DND-41 (cell line): ENCODE results near the gene CAPN2.

Experiments
- CTCF ChIP-seq: IDR thresholded peaks from 2 replicates; pipeline ENCODE4 v1.5.1; 2012; ENCODE audit warnings: borderline replicate concordance, low read length, moderate library complexity, mild to moderate bottlenecking; ENCODE audit not compliant: poor library complexity, severe bottlenecking; ENCODE audit errors: extremely low read depth
- EZH2 ChIP-seq: IDR thresholded peaks from 3 replicates; pipeline ENCODE4 v1.6.1; 2012; ENCODE audit warnings: borderline replicate concordance, low read depth, mild to moderate bottlenecking, moderate library complexity, low read length, inconsistent platforms; ENCODE audit not compliant: severe bottlenecking

- TF ChIP-seq CTCF, result no peak
- TF ChIP-seq EZH2, result no peak
Measured at GRCh38 chr1:223669003-223669795, 43.1 kb upstream of the CAPN2 start.
